GM19438 (cell line): ENCODE results near the gene PRDM16.

Source experiments
- ATAC-seq: cut with Tn5 transposase; IDR thresholded peaks from one replicate; pipeline ENCODE4 v1.9.1; 2021; ENCODE audit warnings: low read depth; ENCODE audit not compliant: unreplicated experiment

The PRDM16 gene

GRCh38 chr1:3119725-3120124, 50.7 kb downstream of the PRDM16 start:
- no peak for ATAC-seq

- ATAC-seq = no peak
These were observed 51.1 kb downstream of the PRDM16 start for GRCh38 chr1:3120140-3120539.

DNA sequence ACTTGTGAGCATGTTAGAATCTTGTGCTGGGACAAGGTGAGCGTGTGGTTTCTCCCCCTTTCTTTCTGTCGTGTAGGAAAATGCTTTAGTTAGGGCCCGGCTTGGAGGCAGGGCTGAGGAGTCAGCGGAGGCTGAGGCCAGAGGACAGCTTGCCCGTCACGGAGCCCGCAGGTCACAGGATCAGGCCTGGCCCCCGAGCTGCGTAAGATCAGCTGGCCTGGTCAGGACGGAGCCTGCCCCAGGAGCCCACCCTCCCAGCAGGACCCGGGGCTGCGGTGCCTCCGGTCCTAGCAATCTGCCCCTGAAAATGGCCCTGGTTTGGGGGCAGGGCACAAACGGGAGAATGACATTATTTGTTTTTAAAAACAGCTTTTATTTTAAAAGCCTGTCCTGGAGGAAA, 52.0 kb downstream of the PRDM16 start:
- ATAC-seq = no peak

GRCh38 chr1:3121401-3122210, 52.6 kb downstream of the PRDM16 start:
- ATAC-seq = no peak

GRCh38 chr1:3122311-3122710, 53.3 kb downstream of the PRDM16 start:
- no peak for ATAC-seq

GRCh38 chr1:3124246-3124645, 55.2 kb downstream of the PRDM16 start:
- no peak for ATAC-seq

- no peak for ATAC-seq
These were observed 56.1 kb downstream of the PRDM16 start for GRCh38 chr1:3125078-3125477.

DNA sequence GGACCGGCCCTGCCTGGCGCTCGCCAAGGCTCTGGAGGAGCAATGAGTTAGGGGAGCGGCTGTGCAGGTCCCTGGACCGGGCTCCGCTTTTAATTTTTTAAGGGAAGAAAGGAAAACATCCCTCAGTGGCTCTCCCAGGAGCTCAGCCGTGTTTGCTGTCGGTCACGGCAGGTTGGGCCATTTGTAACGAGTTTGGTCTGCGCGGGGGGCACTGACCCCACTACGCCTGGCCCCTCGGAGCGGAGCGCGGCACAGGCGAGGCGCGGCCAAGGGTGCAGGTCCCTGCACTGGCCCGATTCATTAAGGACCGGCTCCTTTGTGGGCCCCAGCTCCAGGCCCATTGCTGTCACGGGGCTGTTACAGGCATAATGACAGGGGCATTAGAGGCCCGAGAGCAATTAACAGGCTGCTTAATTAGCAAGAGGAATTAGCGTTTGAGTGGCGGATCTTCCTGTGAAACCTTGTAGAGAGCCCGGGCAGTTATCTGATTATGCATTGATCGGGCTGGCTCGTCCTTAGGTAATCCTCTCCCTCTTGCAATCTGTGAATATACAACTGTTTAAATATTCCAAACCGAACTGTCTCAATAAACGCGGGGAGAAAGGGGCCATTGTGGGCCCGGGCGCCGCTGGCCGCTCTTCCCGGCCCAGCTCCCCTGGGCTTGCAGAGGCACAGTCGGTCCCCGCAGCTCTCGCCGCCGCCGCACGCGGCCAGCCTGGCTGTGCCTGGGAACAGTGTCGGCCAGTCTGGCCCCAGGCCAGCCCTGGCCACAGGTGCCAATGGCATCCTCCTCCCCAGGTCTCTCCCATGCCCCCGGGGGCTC, 56.8 kb downstream of the PRDM16 start:
- no peak for ATAC-seq

GRCh38 chr1:3126756-3127678, 58.0 kb downstream of the PRDM16 start:
- no peak for ATAC-seq

GRCh38 chr1:3127738-3128137, 58.7 kb downstream of the PRDM16 start:
- ATAC-seq = no peak

DNA sequence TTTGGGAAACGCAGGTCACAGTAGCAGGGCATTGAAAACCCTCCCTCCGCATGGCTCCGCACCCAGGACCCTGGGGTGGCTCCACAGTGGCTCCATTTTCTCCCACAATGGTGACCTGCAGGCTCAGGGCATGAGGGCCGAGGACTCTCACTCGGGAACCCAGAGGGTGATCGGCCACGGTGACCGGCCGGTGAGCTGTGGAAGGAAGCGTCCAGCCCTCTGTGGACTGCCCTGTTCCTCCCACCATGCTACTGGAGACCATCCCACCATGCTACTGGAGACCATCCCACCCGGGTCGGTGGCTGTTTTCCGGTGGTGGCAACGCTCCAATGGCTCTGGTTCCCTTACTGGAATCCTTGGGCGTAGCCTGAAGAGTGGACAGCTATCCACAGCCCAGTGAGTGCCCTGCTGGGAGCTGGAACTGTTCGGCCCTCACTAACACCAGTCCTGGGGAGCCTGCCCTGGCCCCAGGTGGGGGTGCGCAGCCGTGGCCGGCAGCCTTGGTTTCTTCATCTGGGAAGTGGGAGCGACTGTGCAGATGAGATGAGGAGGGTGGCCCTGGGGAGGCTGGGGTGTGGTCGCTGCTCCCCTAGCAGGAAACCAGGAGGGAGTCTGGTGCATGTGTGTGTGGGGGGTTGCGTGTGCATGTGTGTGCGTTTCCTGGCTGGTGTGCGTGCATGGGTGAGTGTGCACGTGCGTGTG, 59.6 kb downstream of the PRDM16 start:
- no peak for ATAC-seq

GRCh38 chr1:3129133-3129490, 60.1 kb downstream of the PRDM16 start:
- no peak for ATAC-seq

DNA sequence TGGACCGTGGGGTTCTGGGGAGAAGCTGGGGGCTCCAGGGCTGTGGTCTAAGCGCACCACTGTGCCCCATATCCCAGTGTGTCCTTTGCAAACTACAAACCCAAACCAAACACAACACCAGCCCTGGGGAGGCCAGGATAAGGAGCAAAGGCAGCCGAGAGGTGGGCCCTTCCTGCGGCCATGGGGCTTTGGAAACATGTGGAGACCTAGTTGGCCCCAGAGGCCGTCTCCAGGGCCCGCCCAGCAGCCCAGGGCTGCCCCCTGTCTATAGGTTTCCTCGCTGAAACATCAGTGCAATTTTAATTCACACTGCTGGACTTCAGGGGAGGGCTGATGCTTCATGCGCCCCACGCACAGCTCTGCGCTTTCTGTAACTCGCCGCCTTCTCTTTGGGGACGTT, 61.3 kb downstream of the PRDM16 start:
- no peak for ATAC-seq

GRCh38 chr1:3132660-3133059, 63.7 kb downstream of the PRDM16 start:
- ATAC-seq = no peak

DNA sequence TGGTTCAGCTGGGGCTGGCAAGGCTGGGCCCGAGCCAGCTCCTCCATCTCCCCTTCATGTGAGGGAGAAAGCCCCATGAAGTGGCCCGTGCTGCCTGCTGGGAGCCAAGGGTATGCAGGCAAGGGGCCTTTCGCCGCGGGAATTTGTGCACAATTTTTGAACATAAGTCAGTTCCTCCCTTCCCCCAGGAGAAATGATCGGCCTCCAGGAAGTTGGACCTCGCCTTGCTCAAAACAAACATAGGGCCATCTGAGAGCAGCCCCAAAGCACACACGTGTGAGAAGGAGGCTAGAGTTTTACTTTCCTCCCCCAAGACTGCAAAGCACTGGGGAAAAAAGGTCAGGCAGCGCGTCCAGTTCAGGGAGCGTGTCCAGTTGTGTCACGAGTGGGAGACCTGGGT, 64.7 kb downstream of the PRDM16 start:
- no peak for ATAC-seq

DNA sequence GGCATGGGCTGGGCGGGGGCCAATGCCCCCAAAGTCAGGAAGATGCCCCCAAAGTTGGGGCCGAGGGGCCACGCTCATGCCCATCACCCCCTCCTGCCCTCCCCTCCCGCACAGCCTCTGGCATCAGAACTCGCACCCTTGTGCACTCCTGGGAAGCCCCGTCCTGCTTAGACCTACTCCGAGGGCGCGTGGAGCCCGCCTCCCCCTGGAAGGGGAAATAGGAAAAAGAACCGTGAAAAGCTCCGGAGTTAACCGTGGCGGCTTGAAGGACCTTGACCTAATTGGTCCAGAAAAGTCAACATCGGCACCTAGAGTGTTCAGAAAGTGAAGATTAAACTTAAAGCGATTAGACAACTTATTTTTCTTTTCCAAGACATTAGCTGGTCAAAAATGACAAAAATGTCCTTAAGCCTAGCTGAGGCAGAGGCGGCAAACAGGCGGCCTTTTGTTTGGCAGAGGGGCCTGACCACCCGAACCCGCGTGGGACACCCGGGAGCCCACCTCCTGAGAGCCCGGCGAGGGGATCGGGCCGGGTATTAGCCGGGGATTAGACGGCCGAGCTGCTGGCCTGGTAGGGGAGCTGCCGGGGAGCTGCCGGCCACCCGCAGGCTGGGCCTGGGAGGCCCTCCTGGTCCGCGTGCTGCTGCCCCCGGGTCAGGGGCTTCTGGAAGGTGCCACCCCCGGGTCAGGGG, 65.5 kb downstream of the PRDM16 start:
- ATAC-seq = no peak

GRCh38 chr1:3135073-3135702, 66.2 kb downstream of the PRDM16 start:
- ATAC-seq = no peak

DNA sequence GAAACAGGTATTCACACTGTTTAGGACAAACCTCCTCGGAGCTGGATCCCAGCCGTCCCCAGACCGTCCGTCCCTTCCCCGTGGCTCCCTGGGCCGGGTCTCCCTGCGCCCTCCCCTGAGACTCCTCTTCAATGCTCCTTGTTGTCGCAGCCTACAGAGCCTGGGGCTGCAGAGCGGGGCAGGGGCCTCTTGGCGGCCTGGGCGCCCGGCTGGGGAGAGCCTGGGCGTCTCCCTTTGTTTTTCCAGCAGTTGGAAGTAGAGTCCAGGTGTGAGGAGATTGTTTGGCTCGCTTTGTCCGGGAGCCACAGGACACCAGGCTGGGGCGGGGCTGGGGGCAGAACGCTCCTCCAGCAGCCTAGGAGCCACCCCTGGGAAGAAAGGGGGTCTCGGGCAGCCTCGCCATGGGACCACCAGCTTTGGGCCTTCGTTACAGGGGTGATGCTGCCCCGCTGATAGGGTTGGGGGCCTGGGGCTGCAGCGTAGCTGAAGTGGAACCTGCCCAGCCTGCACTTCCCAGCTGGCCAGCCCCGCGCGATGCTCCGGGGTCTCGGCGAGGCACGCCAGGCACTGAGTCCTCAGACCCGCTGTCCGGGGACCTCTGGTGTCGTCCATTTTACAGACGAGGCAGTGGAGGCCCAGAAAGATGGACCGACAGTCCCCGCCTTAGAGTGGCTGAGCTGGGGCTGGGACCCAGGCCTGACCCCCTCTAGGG, 66.9 kb downstream of the PRDM16 start:
- no peak for ATAC-seq

DNA sequence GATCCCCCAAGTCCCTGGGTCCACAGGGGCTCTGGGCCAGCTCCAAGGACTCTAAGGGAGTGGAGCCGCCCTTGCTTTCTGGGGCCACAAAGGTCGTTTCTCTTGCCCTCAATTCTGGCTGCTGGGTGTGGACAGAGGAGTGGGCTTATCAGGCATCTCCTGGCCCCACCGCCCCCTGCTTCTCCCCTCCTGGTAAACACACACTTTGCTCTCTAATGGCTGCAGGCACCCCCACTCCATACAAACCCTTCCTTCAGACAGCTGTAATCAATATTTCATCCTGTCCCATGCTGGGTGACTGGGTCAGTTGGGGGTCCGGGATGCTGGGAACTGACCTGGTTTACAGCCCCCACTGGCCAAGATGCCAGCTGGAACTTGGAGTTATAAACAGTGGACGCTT, 67.5 kb downstream of the PRDM16 start:
- no peak for ATAC-seq
